Ovary (tissue), 3 donors: ENCODE results near the gene PAN2.

ENCODE experiments used
- POLR2A ChIP-seq: fragments of 450-650 bp; IDR thresholded peaks from one replicate; pipeline ENCODE4 v1.6.1; 2017; ENCODE audit warnings: antibody characterized with exemption, mild to moderate bottlenecking, moderate library complexity
- TF ChIP-seq, protein P1 (sequence below), 3 donors: fragments of 450-650 bp in 2 of 3; fragments of 200-600 bp in 1 of 3; IDR thresholded peaks; one replicate each; pipeline versions ENCODE4 v1.5.1 to v1.8.0; 2016 to 2022; ENCODE audit warnings: antibody characterized with exemption in 3 of 3, mild to moderate bottlenecking in 1 of 3
- donor health status: DM: no; HTN: no; CAD: no.

DNA sequence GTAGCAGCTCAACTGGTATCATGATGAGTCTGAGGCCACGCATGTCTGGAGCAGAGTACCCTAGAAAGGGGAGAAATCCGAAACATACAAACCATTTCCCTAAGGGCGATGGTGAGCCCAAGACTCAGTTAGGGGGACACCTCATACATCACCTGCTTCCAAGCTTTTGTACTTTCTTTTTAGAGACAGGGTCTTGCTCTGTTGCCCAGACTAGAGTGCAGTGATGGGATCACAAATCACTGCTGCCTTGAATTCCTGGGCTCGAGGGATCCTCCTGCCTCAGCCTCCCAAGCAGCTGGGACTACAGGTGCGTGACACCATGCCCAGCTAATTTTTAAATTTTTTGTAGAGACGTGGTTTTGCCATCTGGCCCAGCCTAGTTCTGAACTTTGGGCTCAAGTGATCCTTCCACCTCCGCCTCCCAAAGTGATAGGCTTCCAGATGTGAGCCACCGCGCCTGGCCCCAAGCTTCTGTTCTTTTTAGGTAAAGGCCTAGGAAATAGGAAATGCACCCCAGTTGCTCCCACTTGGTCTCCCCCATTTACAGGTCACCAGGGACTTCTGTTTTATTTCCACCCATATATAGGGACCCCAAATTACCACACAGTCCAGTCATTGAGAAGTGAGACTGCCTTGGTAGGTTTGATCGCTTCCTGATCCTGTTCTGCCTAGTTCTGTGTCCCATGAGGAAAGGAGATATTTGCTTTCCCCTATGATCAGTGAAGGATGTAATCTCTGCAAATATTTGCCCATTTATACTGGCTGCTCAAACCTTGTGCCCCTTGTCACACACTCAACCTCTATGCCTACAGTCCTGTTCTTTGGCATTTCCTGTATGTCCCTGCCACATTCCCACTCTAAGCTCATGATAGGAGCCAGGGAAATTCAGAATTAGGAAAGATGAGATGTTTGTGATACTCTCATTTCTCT lies 28.6 kb upstream of the PAN2 start, which contains the start of gene APOF:
- TF ChIP-seq POLR2A: no peak
- TF ChIP-seq, protein P1, sequence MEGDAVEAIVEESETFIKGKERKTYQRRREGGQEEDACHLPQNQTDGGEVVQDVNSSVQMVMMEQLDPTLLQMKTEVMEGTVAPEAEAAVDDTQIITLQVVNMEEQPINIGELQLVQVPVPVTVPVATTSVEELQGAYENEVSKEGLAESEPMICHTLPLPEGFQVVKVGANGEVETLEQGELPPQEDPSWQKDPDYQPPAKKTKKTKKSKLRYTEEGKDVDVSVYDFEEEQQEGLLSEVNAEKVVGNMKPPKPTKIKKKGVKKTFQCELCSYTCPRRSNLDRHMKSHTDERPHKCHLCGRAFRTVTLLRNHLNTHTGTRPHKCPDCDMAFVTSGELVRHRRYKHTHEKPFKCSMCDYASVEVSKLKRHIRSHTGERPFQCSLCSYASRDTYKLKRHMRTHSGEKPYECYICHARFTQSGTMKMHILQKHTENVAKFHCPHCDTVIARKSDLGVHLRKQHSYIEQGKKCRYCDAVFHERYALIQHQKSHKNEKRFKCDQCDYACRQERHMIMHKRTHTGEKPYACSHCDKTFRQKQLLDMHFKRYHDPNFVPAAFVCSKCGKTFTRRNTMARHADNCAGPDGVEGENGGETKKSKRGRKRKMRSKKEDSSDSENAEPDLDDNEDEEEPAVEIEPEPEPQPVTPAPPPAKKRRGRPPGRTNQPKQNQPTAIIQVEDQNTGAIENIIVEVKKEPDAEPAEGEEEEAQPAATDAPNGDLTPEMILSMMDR (IDR thresholded peaks at IDR 0.05): no peak
